GM12864 (cell line): ENCODE data around the gene ST6GALNAC3.

ENCODE experiments used
- DNase-seq: peaks from one replicate; pipeline ENCODE4 v3.0.0-alpha.2; 2011; ENCODE audit warnings: low read depth
- H3K4me3 ChIP-seq: 2 replicates; pipeline ENCODE4 v1.5.1; 2011; ENCODE audit warnings: mild to moderate bottlenecking, low read depth, low read length, control low read depth
- CTCF ChIP-seq: IDR thresholded peaks from 2 replicates; pipeline ENCODE4 v1.5.1; 2011; ENCODE audit warnings: low read depth, mild to moderate bottlenecking, moderate library complexity, low read length, control low read depth, inconsistent platforms; ENCODE audit errors: missing control alignments

The ST6GALNAC3 gene

GRCh38 chr1:76622774-76623528 is 548.4 kb downstream of the ST6GALNAC3 start:
- H3K4me3 ChIP-seq, result no peak overlapping the region
- no peak for TF ChIP-seq CTCF
- no peak for DNase-seq

GRCh38 chr1:76625886-76626678 is 551.5 kb downstream of the ST6GALNAC3 start:
- no peak for DNase-seq
- no peak overlapping the region for H3K4me3 ChIP-seq
- no peak for TF ChIP-seq CTCF

GRCh38 chr1:76627498-76627897 is 553.0 kb downstream of the ST6GALNAC3 start:
- H3K4me3 ChIP-seq, result no peak overlapping the region
- TF ChIP-seq CTCF, result no peak
- DNase-seq, result no peak

- no peak for TF ChIP-seq CTCF
- no peak overlapping the region for H3K4me3 ChIP-seq
- no peak for DNase-seq
Measured at GRCh38 chr1:76627901-76628300, 553.4 kb downstream of the ST6GALNAC3 start.

DNA sequence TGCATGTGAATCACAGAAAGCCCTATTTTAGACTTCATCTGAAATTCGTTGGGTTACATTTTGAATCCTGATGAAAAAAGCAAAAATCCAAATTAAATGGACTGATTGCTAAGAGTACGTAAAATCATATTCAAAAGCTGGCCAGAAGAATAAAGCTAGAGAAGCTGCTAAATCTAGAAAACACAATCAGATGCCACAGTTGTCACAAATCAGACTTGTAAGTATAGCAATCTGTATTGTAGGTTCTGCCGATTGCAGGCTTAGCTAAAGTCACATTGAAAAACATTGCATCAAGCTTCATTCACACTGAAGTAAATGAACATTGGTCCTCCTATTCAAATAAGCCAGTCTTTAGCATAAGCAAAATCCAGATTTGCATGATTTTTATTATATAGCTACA is 557.6 kb downstream of the ST6GALNAC3 start:
- DNase-seq, result no peak
- no peak overlapping the region for H3K4me3 ChIP-seq
- no peak for TF ChIP-seq CTCF

DNA sequence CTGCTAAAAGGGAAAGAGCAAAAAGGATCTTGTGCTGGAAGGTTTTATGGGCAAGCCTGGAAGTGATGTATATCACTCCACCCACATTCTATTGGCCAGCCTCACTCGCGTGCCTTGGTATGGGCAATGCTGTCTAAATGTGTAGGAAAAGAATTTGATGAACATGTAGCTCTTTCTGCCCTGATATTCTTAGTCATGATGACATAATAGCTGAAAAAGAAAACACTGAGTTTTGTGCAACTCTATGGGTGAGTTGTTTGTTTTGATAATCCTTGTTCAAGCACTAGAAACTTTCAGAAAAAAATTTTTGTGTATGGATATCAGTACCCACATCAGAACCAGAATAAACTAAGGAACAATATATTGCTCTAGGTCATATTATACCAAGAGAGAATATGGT is 561.2 kb downstream of the ST6GALNAC3 start:
- TF ChIP-seq CTCF, result no peak
- no peak for DNase-seq
- no peak overlapping the region for H3K4me3 ChIP-seq
